A673 (cell line): ENCODE measurements around the gene CYP3A4. TPM values are rescaled to one million over a fixed set of nuclear protein-coding genes. Genes with fewer than 3 reads are reported as not detected.

ENCODE experiments used
- BruUV-seq: library from RNA; stranded (reverse); fragments of 400-500 nt; replicated peaks from 2 replicates; lab custom pipeline; 2021; lab: Mats Ljungman, UMichigan
- CTCF ChIA-PET: fragments of 300-600 bp; sonication (Branson Sonifier 250); formaldehyde crosslinking; loops from one replicate; lab custom pipeline; 2022; ENCODE audit warnings: antibody characterized with exemption; lab: Charles Lee
- POLR2A ChIA-PET: fragments of 300-600 bp; sonication (Branson Sonifier 250); formaldehyde crosslinking; loops from one replicate; lab custom pipeline; 2022; ENCODE audit warnings: antibody characterized with exemption; ENCODE audit not compliant: low non-redundant PET; lab: Charles Lee
- DNase-seq: peaks from one replicate; pipeline ENCODE4 v3.0.0-alpha.2; 2015; ENCODE audit warnings: low spot score
- H3K27ac ChIP-seq: fragments of 200-600 bp; sonication (generic); 2 replicates; pipeline ENCODE4 v1.5.1; 2016; ENCODE audit warnings: mixed run types, low read depth, mild to moderate bottlenecking, mixed read lengths, antibody characterized with exemption, low read length; ENCODE audit not compliant: poor library complexity, severe bottlenecking
- H3K27me3 ChIP-seq: fragments of 200-600 bp; sonication (generic); replicated peaks from 2 replicates; pipeline ENCODE4 v1.6.1; 2017; ENCODE audit warnings: mixed run types, low read depth, mild to moderate bottlenecking, mixed read lengths, antibody characterized with exemption, low read length; ENCODE audit not compliant: insufficient read depth, poor library complexity
- H3K36me3 ChIP-seq: fragments of 200-600 bp; sonication (generic); 2 replicates; pipeline ENCODE4 v1.6.1; 2016; ENCODE audit warnings: mixed run types, mild to moderate bottlenecking, mixed read lengths, antibody characterized with exemption, low read length; ENCODE audit not compliant: insufficient read depth, poor library complexity, severe bottlenecking
- H3K4me1 ChIP-seq: fragments of 200-600 bp; sonication (generic); 2 replicates; pipeline ENCODE4 v1.6.1; 2017; ENCODE audit warnings: mixed run types, mild to moderate bottlenecking, mixed read lengths, antibody characterized with exemption, low read length; ENCODE audit not compliant: insufficient read depth, poor library complexity, severe bottlenecking
- H3K4me3 ChIP-seq: fragments of 200-600 bp; sonication (generic); 2 replicates; pipeline ENCODE4 v1.5.1; 2016; ENCODE audit warnings: low read depth, mixed run types, mild to moderate bottlenecking, mixed read lengths, low read length; ENCODE audit not compliant: poor library complexity, severe bottlenecking
- H3K9me3 ChIP-seq: fragments of 200-600 bp; sonication (generic); 2 replicates; pipeline ENCODE4 v1.6.1; 2016; ENCODE audit warnings: mixed run types, low read depth, mild to moderate bottlenecking, mixed read lengths, antibody characterized with exemption, low read length; ENCODE audit not compliant: poor library complexity, severe bottlenecking
- CTCF ChIP-seq: fragments of 300-800, 200-600 bp; sonication (generic); conservative IDR thresholded peaks from 2 replicates; pipeline ENCODE4 v1.5.1; 2017; ENCODE audit warnings: low read depth, mild to moderate bottlenecking, antibody characterized with exemption, low read length, moderate library complexity, mixed read lengths
- EZH2 ChIP-seq: fragments of 200-600 bp; sonication (generic); IDR thresholded peaks from 2 replicates; pipeline ENCODE4 v1.6.1; 2017; ENCODE audit warnings: borderline replicate concordance, low read depth, mild to moderate bottlenecking, mixed read lengths, antibody characterized with exemption, low read length; ENCODE audit not compliant: poor library complexity, severe bottlenecking
- intact Hi-C: fragments of 100-400 bp; cut with micrococcal nuclease; formaldehyde crosslinking; loops from one replicate; pipeline ENCODE4 v1.10.0; 2022; ENCODE audit not compliant: unreplicated experiment
- total RNA-seq: library from RNA; stranded (reverse); gene quantifications from 2 replicates; pipeline ENCODE4 v1.2.3, GENCODE V29; 2021

The CYP3A4 gene
- total RNA-seq, 1 experiment from 2014 or later: not detected

GRCh38 chr7:99791021-99791420 is 7.0 kb upstream of the CYP3A4 start:
- H3K27me3 ChIP-seq: peaks cover 7% of the 10 kb centered on the region
- H3K36me3 ChIP-seq: no peaks in the 10 kb centered on the region
- H3K9me3 ChIP-seq: no peaks in the 10 kb centered on the region
- no peak for TF ChIP-seq EZH2
- TF ChIP-seq CTCF: no peak
- DNase-seq: no peak
- intact Hi-C loops: no loop called here
- POLR2A ChIA-PET: no interaction called here
- no peak overlapping the region for H3K27ac ChIP-seq
- H3K4me1 ChIP-seq: no peaks in the 10 kb centered on the region
- no TSS peak for BruUV-seq
- CTCF ChIA-PET: no interaction called here
- H3K4me3 ChIP-seq: no peak overlapping the region

- H3K4me3 ChIP-seq: no peak overlapping the region
- no TSS peak for BruUV-seq
- peaks cover 7% of the 10 kb centered on the region for H3K27me3 ChIP-seq
- H3K27ac ChIP-seq: no peak overlapping the region
- H3K36me3 ChIP-seq: no peaks in the 10 kb centered on the region
- DNase-seq: no peak
- no peaks in the 10 kb centered on the region for H3K4me1 ChIP-seq
- TF ChIP-seq EZH2: no peak
- TF ChIP-seq CTCF: no peak
- no peaks in the 10 kb centered on the region for H3K9me3 ChIP-seq
- CTCF ChIA-PET: no interaction called here
- POLR2A ChIA-PET: no interaction called here
- intact Hi-C loops: no loop called here
Measured at GRCh38 chr7:99790407-99790806, 6.4 kb upstream of the CYP3A4 start.

- H3K9me3 ChIP-seq: no peaks in the 10 kb centered on the region
- H3K36me3 ChIP-seq: no peaks in the 10 kb centered on the region
- TF ChIP-seq CTCF: no peak
- no peak for TF ChIP-seq EZH2
- ChIA-PET CTCF (no interaction called here), POLR2A (no interaction called here)
- no peak for DNase-seq
- peaks cover 7% of the 10 kb centered on the region for H3K27me3 ChIP-seq
- BruUV-seq: no TSS peak
- no peaks in the 10 kb centered on the region for H3K4me1 ChIP-seq
- no peak overlapping the region for H3K27ac ChIP-seq
- H3K4me3 ChIP-seq: no peak overlapping the region
- intact Hi-C loops: no loop called here
Measured at GRCh38 chr7:99789441-99790070, 5.6 kb upstream of the CYP3A4 start.
